Measurements from ENCODE around the gene PSMB7. TPM values are rescaled to one million over a fixed set of nuclear protein-coding genes. Genes with fewer than 3 reads are reported as not detected.

PSMB7 gene
- total and polyA plus RNA-seq, 2 of the 13 experiments (the other 11 are each of a cell fraction or from before 2014, with no cell fraction given), result 259 to 291 TPM

DNA sequence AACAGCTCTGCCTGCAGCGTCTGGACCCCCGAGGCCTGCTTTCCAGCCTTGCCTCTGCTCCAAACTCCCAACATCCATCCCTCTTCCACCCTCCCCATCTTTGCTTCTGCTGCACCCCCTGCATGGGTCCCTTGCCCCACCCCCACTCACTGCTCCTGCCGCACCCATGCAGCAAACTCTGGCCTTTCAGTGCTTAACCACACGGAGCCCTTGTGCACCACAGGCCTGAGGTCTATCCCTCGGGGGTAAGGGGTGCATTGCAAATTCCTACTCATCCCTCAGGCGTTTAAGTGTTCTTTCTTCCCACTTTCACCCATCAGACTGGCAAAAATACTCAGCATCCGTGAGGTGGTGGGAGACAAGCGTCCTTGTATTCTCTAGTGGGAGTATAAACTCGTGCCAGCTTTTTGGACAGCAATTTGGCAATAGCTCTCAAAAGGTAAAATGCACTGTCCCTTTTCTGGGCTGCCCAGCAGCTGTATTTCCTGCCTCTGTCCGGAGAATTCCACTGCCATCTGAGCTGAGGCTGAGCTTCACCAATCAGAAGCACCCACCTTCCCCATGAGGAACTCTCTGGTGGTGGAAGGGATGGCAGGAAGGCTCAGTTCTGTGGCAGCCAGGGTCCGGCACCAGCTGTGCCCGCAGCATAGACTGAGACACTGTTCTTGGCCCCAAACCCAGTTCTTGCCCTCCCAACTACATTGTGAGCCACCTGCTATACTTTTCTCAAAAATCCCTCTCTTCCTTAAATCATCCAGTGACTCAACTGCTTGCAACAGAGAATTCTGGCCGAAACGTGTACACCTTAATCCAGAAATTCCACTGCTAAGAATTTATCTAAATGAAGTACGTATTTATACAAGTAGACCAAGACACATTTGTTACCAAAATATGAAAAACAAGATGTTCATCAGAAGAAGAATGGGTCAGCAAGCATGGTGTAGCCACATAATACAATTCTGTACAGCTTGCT lies 15.0 kb downstream of the PSMB7 start:
- no peak overlapping the region for H3K9ac ChIP-seq (ENCODE audit: insufficient read depth, low read depth, low read length)
- H3K4me1 ChIP-seq (ENCODE audit: insufficient read depth, low read length), result no peaks in the 10 kb centered on the region
- H3K4me3 ChIP-seq (replicated peaks in 1 of 3; ENCODE audit: insufficient read depth in 1 of 3, low read depth in 2 of 3, low read length in 3 of 3), result no peak overlapping the region
- H3K36me3 ChIP-seq (replicated peaks in 1 of 2; ENCODE audit: control insufficient read depth in 1 of 2, insufficient read depth in 2 of 2, low read length in 2 of 2), result peaks cover 23 to 83% of the 10 kb centered on the region in 2 experiments
- TF ChIP-seq ATM (IDR thresholded peaks at IDR 0.05; ENCODE audit: borderline replicate concordance) (no peak), FOSL1 (CRISPR knock-in tag; IDR thresholded peaks at IDR 0.05; ENCODE audit: borderline replicate concordance) (no peak), ZMYM2 (CRISPR knock-in tag; IDR thresholded peaks at IDR 0.05) (no peak), NFAT5 (CRISPR knock-in tag; IDR thresholded peaks at IDR 0.05) (no peak), ZBTB34 (CRISPR knock-in tag; IDR thresholded peaks at IDR 0.05) (no peak), NFKBIZ (CRISPR knock-in tag; IDR thresholded peaks at IDR 0.05) (no peak), JUN (CRISPR knock-in tag; IDR thresholded peaks at IDR 0.05) (no peak), ZBTB38 (CRISPR knock-in tag; IDR thresholded peaks at IDR 0.05) (no peak), ZNF577 (CRISPR knock-in tag; IDR thresholded peaks at IDR 0.05; ENCODE audit: borderline replicate concordance, low read depth) (no peak)
- no peak overlapping the region for H3K4me2 ChIP-seq (ENCODE audit: low read depth, low read length)
- intact Hi-C loops (cut with micrococcal nuclease; ENCODE audit: unreplicated experiment) (no loop called here), in situ Hi-C loops (cut with HindIII; ENCODE audit: extremely low pct_ligation_motif_present, low pct_unique_long_range_greater_than_20kb) (no loop called here)
- no peak overlapping the region for H3K27ac ChIP-seq (ENCODE audit: extremely low read length, insufficient read depth, low read length)
- DNase-seq (ENCODE audit: low spot score), result no peak
- FAIRE-seq, result no peak
- no peaks in the 10 kb centered on the region for H4K20me1 ChIP-seq (ENCODE audit: insufficient read depth, low read length)
- no peaks in the 10 kb centered on the region for H3K9me3 ChIP-seq (ENCODE audit: low read length)
- ChIA-PET CTCF (ENCODE audit: low intra/inter-chr PET ratio, low total read pairs) (no interaction called here), POLR2A (interaction anchor here (2.0 kb wide), 1 partner anchor 10 kb away, joined by 6 read pairs; no protein-coding TSS in a partner anchor)
- H3K27me3 ChIP-seq (ENCODE audit: control insufficient read depth in 1 of 2, insufficient read depth in 2 of 2, low read length in 2 of 2), result no peaks in the 10 kb centered on the region
- peaks cover 69% of the 10 kb centered on the region for H3K79me2 ChIP-seq (ENCODE audit: insufficient read depth, low read length)
- no peak for ATAC-seq
- whole genome bisulfite sequencing (ENCODE audit: low lambda C conversion rate), result 91% methylated on average over 15 of the region's 15 CpGs
- H2AFZ ChIP-seq (ENCODE audit: low read length), result no peak overlapping the region
- no TSS peak for BruUV-seq (replicated peaks)
